PFSK-1 (cell line): ENCODE measurements around the gene DHX35.

Source experiments
- POLR2AphosphoS5 ChIP-seq: IDR thresholded peaks from 2 replicates; pipeline ENCODE4 v1.6.1; 2012; ENCODE audit warnings: low read depth, mild to moderate bottlenecking, control low read depth, low read length, moderate library complexity
- SIN3A ChIP-seq: IDR thresholded peaks from 2 replicates; pipeline ENCODE4 v1.6.1; 2012; ENCODE audit warnings: mild to moderate bottlenecking, low read length, moderate library complexity, borderline replicate concordance; ENCODE audit not compliant: insufficient read depth
- TF ChIP-seq, protein P1 (sequence below), 2 experiments: IDR thresholded peaks; 2 replicates each; pipeline versions ENCODE4 v1.6.1 to v1.8.0; 2011 to 2012; ENCODE audit warnings: low read depth in 2 of 2, low read length in 2 of 2, control low read depth in 1 of 2, inconsistent platforms in 1 of 2, mild to moderate bottlenecking in 1 of 2, moderate library complexity in 1 of 2; ENCODE audit not compliant: insufficient read depth in 1 of 2

DNA sequence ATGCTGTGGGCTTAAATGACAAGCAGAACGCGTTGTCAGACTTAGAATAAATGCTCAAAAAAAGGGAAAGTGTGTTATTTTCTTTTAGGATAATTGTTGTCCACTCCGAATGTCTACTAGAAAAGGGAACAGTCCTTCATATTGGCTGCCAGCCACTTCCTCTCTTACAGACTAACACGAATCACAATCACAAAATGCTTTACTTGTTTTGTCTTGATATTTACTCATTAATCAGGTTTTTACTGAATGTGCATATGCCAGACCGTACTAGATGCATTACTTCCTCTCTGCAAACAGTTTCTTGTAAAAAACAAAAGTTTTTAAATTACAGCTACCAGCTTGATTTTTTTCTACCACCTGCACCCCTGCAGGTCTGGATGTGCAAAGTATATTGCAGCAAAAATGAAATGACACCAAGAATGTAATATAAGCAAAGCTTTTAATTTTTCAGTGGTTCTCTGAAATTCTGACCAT, 821 bp downstream of the DHX35 start:
- TF ChIP-seq SIN3A (no peak), POLR2AphosphoS5 (no peak)
- TF ChIP-seq, protein P1, sequence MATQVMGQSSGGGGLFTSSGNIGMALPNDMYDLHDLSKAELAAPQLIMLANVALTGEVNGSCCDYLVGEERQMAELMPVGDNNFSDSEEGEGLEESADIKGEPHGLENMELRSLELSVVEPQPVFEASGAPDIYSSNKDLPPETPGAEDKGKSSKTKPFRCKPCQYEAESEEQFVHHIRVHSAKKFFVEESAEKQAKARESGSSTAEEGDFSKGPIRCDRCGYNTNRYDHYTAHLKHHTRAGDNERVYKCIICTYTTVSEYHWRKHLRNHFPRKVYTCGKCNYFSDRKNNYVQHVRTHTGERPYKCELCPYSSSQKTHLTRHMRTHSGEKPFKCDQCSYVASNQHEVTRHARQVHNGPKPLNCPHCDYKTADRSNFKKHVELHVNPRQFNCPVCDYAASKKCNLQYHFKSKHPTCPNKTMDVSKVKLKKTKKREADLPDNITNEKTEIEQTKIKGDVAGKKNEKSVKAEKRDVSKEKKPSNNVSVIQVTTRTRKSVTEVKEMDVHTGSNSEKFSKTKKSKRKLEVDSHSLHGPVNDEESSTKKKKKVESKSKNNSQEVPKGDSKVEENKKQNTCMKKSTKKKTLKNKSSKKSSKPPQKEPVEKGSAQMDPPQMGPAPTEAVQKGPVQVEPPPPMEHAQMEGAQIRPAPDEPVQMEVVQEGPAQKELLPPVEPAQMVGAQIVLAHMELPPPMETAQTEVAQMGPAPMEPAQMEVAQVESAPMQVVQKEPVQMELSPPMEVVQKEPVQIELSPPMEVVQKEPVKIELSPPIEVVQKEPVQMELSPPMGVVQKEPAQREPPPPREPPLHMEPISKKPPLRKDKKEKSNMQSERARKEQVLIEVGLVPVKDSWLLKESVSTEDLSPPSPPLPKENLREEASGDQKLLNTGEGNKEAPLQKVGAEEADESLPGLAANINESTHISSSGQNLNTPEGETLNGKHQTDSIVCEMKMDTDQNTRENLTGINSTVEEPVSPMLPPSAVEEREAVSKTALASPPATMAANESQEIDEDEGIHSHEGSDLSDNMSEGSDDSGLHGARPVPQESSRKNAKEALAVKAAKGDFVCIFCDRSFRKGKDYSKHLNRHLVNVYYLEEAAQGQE (IDR thresholded peaks at IDR 0.05; ENCODE audit: insufficient read depth in 1 of 2, low read depth in 2 of 2, low read length in 2 of 2), result no peak
